OCI-LY7 (cell line): Measurements from ENCODE around the gene BCLAF1. TPM values are rescaled to one million over a fixed set of nuclear protein-coding genes. Genes with fewer than 3 reads are reported as not detected.

Experiments
- Bru-seq: library from RNA; stranded (reverse); fragments of 400-500 nt; gene quantifications from one replicate; lab custom pipeline; 2021; lab: Mats Ljungman, UMichigan
- BruChase-seq, 2 experiments: library from RNA; stranded (reverse); fragments of 400-500 nt; gene quantifications; one replicate each; lab custom pipeline; 2021; lab: Mats Ljungman, UMichigan
- BruUV-seq: library from RNA; stranded (reverse); fragments of 400-500 nt; replicated peaks from 2 replicates; lab custom pipeline; 2021; lab: Mats Ljungman, UMichigan
- CTCF ChIA-PET: fragments of 300-600 bp; sonication (Branson Sonifier 250); formaldehyde crosslinking; loops from one replicate; lab custom pipeline; 2022; ENCODE audit warnings: antibody characterized with exemption; ENCODE audit not compliant: unreplicated experiment; lab: Charles Lee
- POLR2A ChIA-PET: fragments of 300-600 bp; sonication (Branson Sonifier 250); formaldehyde crosslinking; loops from one replicate; lab custom pipeline; 2022; ENCODE audit warnings: antibody characterized with exemption; lab: Charles Lee
- DNase-seq: peaks from one replicate; pipeline ENCODE4 v3.0.0-alpha.2; 2015; ENCODE audit warnings: low spot score
- H2AFZ ChIP-seq: fragments of 200-600 bp; sonication (generic), shearing (Covaris generic); 2 replicates; pipeline ENCODE4 v1.6.1; 2014; ENCODE audit warnings: mild to moderate bottlenecking, antibody characterized with exemption, low read length, moderate library complexity
- H3K27ac ChIP-seq: fragments of 200-600 bp; sonication (generic); 2 replicates; pipeline ENCODE4 v1.5.1; 2014; ENCODE audit warnings: mixed run types, low read depth, mild to moderate bottlenecking, moderate library complexity, low read length, inconsistent platforms; ENCODE audit not compliant: poor library complexity, severe bottlenecking
- H3K36me3 ChIP-seq: fragments of 200-600 bp; sonication (generic); 2 replicates; pipeline ENCODE4 v1.6.1; 2014; ENCODE audit warnings: mild to moderate bottlenecking, antibody characterized with exemption, low read length, moderate library complexity, mixed read lengths; ENCODE audit not compliant: insufficient read depth
- H3K4me1 ChIP-seq: fragments of 200-600 bp; sonication (generic); 2 replicates; pipeline ENCODE4 v1.5.1; 2014; ENCODE audit warnings: mild to moderate bottlenecking, low read length; ENCODE audit not compliant: insufficient read depth, poor library complexity, severe bottlenecking
- H3K4me2 ChIP-seq: fragments of 200-600 bp; sonication (generic); 2 replicates; pipeline ENCODE4 v1.6.1; 2014; ENCODE audit warnings: mild to moderate bottlenecking, low read length
- H3K4me3 ChIP-seq: fragments of 200-600 bp; sonication (generic); 2 replicates; pipeline ENCODE4 v1.5.1; 2014; ENCODE audit warnings: mild to moderate bottlenecking, low read depth, low read length; ENCODE audit not compliant: poor library complexity, severe bottlenecking
- H3K79me2 ChIP-seq: fragments of 200-600 bp; sonication (generic); 2 replicates; pipeline ENCODE4 v1.6.1; 2016; ENCODE audit warnings: low read depth, mild to moderate bottlenecking, low read length, moderate library complexity, mixed read lengths; ENCODE audit not compliant: insufficient read depth
- H3K9me2 ChIP-seq: fragments of 200-600 bp; sonication (generic); 2 replicates; pipeline ENCODE4 v1.6.1; 2016; ENCODE audit warnings: mild to moderate bottlenecking, low read length, mixed read lengths; ENCODE audit not compliant: insufficient read depth
- H3K9me3 ChIP-seq: fragments of 200-600 bp; sonication (generic); 2 replicates; pipeline ENCODE4 v1.6.1; 2014; ENCODE audit warnings: mild to moderate bottlenecking, mixed run types, low read length, mixed read lengths
- H4K20me1 ChIP-seq: fragments of 200-600 bp; sonication (generic); 2 replicates; pipeline ENCODE4 v1.6.1; 2014; ENCODE audit warnings: mild to moderate bottlenecking, antibody characterized with exemption, low read length, moderate library complexity, mixed read lengths; ENCODE audit not compliant: insufficient read depth
- EZH2phosphoT487 ChIP-seq: fragments of 200-600 bp; sonication (generic); IDR thresholded peaks from 2 replicates; pipeline ENCODE4 v1.6.1; 2018; ENCODE audit warnings: low read depth, borderline replicate concordance, mild to moderate bottlenecking, mixed run types, antibody characterized with exemption, low read length, moderate library complexity, mixed read lengths
- intact Hi-C: fragments of 100-400 bp; cut with micrococcal nuclease; formaldehyde crosslinking; loops from one replicate; pipeline ENCODE4 v1.10.0; 2022; ENCODE audit not compliant: unreplicated experiment
- long read RNA-seq: library from polyadenylated mRNA; stranded (forward); transcript quantifications from one replicate; pipeline ENCODE4 v2.0.0, GENCODE V29; 2022
- total RNA-seq, 2 experiments: library from RNA; depleted of rRNA in 1 of 2; stranded (reverse); fragments of >200 nt in 1 of 2; shearing (Covaris generic) in 1 of 2; gene quantifications; 2 replicates each; pipeline ENCODE4 v1.2.3, GENCODE V29; 2014 to 2022
- TF ChIP-seq, protein P1 (sequence below): fragments of 200-600 bp; sonication (generic); conservative IDR thresholded peaks from 2 replicates; pipeline ENCODE4 v1.5.1; 2014; ENCODE audit warnings: mild to moderate bottlenecking, antibody characterized with exemption, low read length, moderate library complexity, mixed read lengths

BCLAF1 gene, protein sequence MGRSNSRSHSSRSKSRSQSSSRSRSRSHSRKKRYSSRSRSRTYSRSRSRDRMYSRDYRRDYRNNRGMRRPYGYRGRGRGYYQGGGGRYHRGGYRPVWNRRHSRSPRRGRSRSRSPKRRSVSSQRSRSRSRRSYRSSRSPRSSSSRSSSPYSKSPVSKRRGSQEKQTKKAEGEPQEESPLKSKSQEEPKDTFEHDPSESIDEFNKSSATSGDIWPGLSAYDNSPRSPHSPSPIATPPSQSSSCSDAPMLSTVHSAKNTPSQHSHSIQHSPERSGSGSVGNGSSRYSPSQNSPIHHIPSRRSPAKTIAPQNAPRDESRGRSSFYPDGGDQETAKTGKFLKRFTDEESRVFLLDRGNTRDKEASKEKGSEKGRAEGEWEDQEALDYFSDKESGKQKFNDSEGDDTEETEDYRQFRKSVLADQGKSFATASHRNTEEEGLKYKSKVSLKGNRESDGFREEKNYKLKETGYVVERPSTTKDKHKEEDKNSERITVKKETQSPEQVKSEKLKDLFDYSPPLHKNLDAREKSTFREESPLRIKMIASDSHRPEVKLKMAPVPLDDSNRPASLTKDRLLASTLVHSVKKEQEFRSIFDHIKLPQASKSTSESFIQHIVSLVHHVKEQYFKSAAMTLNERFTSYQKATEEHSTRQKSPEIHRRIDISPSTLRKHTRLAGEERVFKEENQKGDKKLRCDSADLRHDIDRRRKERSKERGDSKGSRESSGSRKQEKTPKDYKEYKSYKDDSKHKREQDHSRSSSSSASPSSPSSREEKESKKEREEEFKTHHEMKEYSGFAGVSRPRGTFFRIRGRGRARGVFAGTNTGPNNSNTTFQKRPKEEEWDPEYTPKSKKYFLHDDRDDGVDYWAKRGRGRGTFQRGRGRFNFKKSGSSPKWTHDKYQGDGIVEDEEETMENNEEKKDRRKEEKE
- total RNA-seq (2014; rRNA removed; shearing (Covaris generic)), result 130 and 228 TPM in 2 replicates
- 186 and 189 TPM in 2 replicates for total RNA-seq (2022)
- percentile 99 among the genes with signal in this experiment for Bru-seq, nascent RNA
- BruChase-seq, experiment 1, labeled RNA remaining after a 6-hour chase, result percentile 98 among the genes with signal in this experiment
- percentile 98 among the genes with signal in this experiment for BruChase-seq, experiment 2, labeled RNA remaining after a 2-hour chase
- long read RNA-seq, full-length matches to known transcripts, result 67 of 113 reads
- long read RNA-seq, partial matches to known transcripts, result 31 of 113 reads
- long read RNA-seq, other reads (novel, unspliced or antisense), result 15 of 113 reads

DNA sequence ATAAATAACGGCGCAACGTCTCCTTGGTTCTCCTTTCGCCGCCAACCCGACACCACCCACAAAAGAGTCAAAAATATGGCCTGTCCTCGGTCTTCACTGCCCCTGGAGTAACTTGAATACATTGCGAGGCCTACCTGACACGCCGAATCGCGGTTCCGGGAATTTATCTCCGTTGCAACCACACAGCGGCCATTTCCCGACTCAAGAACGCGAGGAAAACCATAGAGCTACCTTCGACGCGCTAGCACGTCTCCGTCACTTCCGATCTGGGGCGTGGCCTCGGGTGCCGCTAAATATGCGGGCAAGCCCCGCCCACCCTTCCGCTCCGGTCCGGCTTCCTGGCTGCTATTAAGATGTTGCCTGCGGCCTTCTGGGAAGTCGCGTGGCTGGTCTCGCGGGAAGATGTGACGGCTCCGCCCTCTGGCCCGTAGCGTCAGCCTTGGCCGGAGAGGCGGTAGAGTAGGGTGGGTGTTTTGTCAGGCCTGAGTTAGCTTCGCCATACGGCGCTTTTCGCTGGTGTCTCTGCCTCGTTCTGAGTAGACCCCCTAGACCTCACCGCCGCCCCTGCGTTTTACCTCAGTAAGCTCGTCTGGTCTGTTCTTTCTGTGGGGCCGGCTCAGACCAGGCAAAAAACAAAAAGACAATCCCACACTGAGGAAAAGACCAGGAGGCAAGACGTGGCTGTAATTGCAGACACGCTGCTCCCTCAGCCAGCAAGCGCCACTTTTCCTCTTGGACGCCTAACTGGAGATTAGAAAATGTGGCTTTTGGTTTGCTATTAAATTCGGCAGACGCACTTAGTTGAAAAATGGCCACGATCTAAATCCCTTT lies at the start of gene BCLAF1:
BCLAF1 (minus strand) TSS at position 268 of the 831 bp plus-strand sequence. CDS start 9,980 bp downstream, outside the sequence.
- POLR2A ChIA-PET, result interaction anchor here (0.5 to 5.1 kb wide), 20 partner anchors 8 to 939 kb away, joined by 3 to 99 read pairs (median 4); partner anchors contain the start of genes AHI1, MAP3K5 and MTFR2
- Histone ChIP-seq H3K36me3 (peaks cover 41% of the 10 kb centered on the region), H4K20me1 (peaks cover 31% of the 10 kb centered on the region), H3K4me1 (peaks cover 42% of the 10 kb centered on the region), H3K9me2 (no peaks in the 10 kb centered on the region), H3K79me2 (peaks cover 50% of the 10 kb centered on the region), H3K9me3 (no peaks in the 10 kb centered on the region), H3K4me3 (peak within 1 kb of the TSS; percentile 88), H2AFZ (peak within 1 kb of the TSS; percentile 77; the same call in 1 of the 2 replicates), H3K4me2 (peak within 1 kb of the TSS; percentile 95), H3K27ac (peak within 1 kb of the TSS; percentile 97)
- intact Hi-C loops, result loop anchor here (1.0 to 10.0 kb wide), 3 partner anchors 39 to 791 kb away; partner anchors contain the start of genes MAP3K5 and MTFR2
- no peak for TF ChIP-seq EZH2phosphoT487
- TF ChIP-seq, protein P1, sequence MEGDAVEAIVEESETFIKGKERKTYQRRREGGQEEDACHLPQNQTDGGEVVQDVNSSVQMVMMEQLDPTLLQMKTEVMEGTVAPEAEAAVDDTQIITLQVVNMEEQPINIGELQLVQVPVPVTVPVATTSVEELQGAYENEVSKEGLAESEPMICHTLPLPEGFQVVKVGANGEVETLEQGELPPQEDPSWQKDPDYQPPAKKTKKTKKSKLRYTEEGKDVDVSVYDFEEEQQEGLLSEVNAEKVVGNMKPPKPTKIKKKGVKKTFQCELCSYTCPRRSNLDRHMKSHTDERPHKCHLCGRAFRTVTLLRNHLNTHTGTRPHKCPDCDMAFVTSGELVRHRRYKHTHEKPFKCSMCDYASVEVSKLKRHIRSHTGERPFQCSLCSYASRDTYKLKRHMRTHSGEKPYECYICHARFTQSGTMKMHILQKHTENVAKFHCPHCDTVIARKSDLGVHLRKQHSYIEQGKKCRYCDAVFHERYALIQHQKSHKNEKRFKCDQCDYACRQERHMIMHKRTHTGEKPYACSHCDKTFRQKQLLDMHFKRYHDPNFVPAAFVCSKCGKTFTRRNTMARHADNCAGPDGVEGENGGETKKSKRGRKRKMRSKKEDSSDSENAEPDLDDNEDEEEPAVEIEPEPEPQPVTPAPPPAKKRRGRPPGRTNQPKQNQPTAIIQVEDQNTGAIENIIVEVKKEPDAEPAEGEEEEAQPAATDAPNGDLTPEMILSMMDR, result peak; percentile 34; the same call in 1 of the 2 replicates
- peak; percentile 99 for DNase-seq
- CTCF ChIA-PET, result interaction anchor here (0.6 to 1.1 kb wide), 2 partner anchors 36 to 64 kb away, joined by 3 read pairs; no protein-coding TSS in a partner anchor
- BruUV-seq, result TSS peak; percentile 98

GRCh38 chr6:136338486-136338885 lies 48.8 kb upstream of the BCLAF1 start:
- CTCF ChIA-PET, result no interaction called here
- TF ChIP-seq EZH2phosphoT487, result no peak
- TF ChIP-seq, protein P1, result 0 out of 2 replicates have a peak, but pooled peaks have one; percentile 21

More at GRCh38 chr6:136338486-136338885, 48.8 kb upstream of the BCLAF1 start:
- H3K4me1 ChIP-seq, result no peaks in the 10 kb centered on the region
- H2AFZ ChIP-seq, result no peak overlapping the region
- no peaks in the 10 kb centered on the region for H3K36me3 ChIP-seq
- BruUV-seq, result no TSS peak
- H3K4me2 ChIP-seq, result no peak overlapping the region
- no peaks in the 10 kb centered on the region for H3K79me2 ChIP-seq
- no peaks in the 10 kb centered on the region for H3K9me3 ChIP-seq
- H3K4me3 ChIP-seq, result no peak overlapping the region
- no peaks in the 10 kb centered on the region for H4K20me1 ChIP-seq
- no peak overlapping the region for H3K27ac ChIP-seq
- no peaks in the 10 kb centered on the region for H3K9me2 ChIP-seq
- DNase-seq, result no peak
- intact Hi-C loops, result no loop called here
- POLR2A ChIA-PET, result no interaction called here
